Muscle layer of duodenum (tissue), 2 donors: ENCODE measurements around the gene GPR162.

Experiments used
- H3K27ac ChIP-seq: one replicate; pipeline ENCODE4 v1.7.0; 2013; ENCODE audit warnings: mild to moderate bottlenecking, low read length
- H3K27me3 ChIP-seq: one replicate; pipeline ENCODE4 v1.7.0; 2013; ENCODE audit warnings: low read depth, mild to moderate bottlenecking, control low read depth, low read length
- H3K36me3 ChIP-seq, 2 donors: one replicate each; pipeline ENCODE4 v1.7.0; 2013; ENCODE audit warnings: low read length in 2 of 2, control low read depth in 1 of 2, mild to moderate bottlenecking in 1 of 2; ENCODE audit not compliant: insufficient read depth in 2 of 2, control insufficient read depth in 1 of 2
- H3K4me1 ChIP-seq, 2 donors: one replicate each; pipeline ENCODE4 v1.7.0; 2013; ENCODE audit warnings: low read length in 2 of 2, mild to moderate bottlenecking in 2 of 2, control low read depth in 1 of 2, moderate library complexity in 1 of 2; ENCODE audit not compliant: insufficient read depth in 2 of 2, control insufficient read depth in 1 of 2
- H3K4me3 ChIP-seq, 2 donors: one replicate each; pipeline ENCODE4 v1.7.0; 2013; ENCODE audit warnings: low read length in 2 of 2, low read depth in 1 of 2, mild to moderate bottlenecking in 1 of 2
- H3K9me3 ChIP-seq, 2 donors: one replicate each; pipeline ENCODE4 v1.7.0; 2013; ENCODE audit warnings: low read length in 2 of 2, control low read depth in 1 of 2, mild to moderate bottlenecking in 1 of 2; ENCODE audit not compliant: control insufficient read depth in 1 of 2
- donor health status: healthy.

GPR162 gene

DNA sequence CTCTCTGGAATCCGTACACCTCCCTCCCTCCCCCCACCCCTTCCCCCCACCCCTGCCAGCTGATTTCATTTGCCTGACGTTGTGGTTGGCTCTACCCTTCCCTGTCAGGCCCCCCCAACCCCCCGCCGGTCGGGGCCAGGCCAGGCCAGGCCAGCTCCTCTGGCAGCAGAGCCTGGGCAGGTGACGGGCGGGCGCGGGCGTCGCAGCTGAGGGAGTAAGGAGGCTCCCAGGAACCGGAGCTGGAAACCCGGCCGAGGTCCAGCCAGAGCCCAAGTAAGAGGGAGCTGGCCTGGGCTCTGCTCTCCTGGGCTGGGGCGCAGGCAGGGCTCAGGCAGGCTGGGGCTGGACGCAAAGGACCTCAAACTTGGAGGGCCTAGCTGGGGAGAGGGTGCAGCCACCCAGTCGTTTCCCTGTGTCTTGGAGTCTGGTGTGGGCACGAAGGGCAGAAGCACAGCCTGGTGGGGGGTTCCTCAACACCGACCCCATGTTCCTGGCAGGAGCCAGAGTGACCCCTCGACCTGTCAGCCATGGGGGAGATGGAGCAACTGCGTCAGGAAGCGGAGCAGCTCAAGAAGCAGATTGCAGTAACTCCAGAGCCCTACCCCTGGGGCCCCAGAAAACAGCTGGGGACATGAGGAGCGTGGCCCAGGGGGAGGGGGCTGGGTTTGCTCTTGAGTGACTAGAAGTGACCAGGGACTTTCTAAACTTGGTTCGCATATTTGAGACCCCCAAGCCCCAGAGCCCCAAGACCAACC lies 19.3 kb downstream of the GPR162 start, which contains the start of gene GNB3:
TSS of gene GNB3 (plus strand) at position 165 of the 755 bp plus-strand sequence. CDS start at position 528, 363 bp downstream.
- peaks cover 2 to 53% of the 10 kb centered on the region in 2 donors for H3K36me3 ChIP-seq
- H3K27ac ChIP-seq: no peak within 1 kb of the TSS

DNA sequence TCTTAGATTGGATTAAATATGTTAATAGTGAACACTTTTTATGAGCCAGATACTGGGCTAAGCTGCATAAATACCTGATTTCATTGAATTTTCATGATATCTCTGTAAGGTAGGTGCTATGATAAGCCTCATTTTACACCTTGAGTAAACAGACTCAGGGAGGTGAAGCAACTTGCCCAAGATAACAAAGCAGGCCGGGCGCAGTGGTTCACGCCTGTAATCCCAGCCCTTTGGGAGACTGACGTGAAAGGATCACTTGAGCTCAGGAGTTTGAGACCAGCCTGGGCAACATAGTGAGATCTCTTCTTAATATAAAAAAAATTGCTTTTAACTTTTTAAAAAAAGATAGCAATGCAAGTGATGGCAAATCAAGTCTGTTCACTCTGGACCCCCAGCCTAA lies 20.5 kb downstream of the GPR162 start:
- Histone ChIP-seq H3K36me3 (peaks cover 9 to 62% of the 10 kb centered on the region in 2 donors), H3K27me3 (no peaks in the 10 kb centered on the region), H3K27ac (no peak overlapping the region), H3K4me1 (peaks cover 0 to 3% of the 10 kb centered on the region in 2 donors), H3K4me3 (no peak overlapping the region), H3K9me3 (no peaks in the 10 kb centered on the region)

More for the DNA sequence above, 19.3 kb downstream of the GPR162 start, which contains the start of gene GNB3:
- H3K4me1 ChIP-seq: peaks cover 0 to 3% of the 10 kb centered on the region in 2 donors
- no peaks in the 10 kb centered on the region for H3K9me3 ChIP-seq
- no peak within 1 kb of the TSS for H3K4me3 ChIP-seq
- H3K27me3 ChIP-seq: no peaks in the 10 kb centered on the region

DNA sequence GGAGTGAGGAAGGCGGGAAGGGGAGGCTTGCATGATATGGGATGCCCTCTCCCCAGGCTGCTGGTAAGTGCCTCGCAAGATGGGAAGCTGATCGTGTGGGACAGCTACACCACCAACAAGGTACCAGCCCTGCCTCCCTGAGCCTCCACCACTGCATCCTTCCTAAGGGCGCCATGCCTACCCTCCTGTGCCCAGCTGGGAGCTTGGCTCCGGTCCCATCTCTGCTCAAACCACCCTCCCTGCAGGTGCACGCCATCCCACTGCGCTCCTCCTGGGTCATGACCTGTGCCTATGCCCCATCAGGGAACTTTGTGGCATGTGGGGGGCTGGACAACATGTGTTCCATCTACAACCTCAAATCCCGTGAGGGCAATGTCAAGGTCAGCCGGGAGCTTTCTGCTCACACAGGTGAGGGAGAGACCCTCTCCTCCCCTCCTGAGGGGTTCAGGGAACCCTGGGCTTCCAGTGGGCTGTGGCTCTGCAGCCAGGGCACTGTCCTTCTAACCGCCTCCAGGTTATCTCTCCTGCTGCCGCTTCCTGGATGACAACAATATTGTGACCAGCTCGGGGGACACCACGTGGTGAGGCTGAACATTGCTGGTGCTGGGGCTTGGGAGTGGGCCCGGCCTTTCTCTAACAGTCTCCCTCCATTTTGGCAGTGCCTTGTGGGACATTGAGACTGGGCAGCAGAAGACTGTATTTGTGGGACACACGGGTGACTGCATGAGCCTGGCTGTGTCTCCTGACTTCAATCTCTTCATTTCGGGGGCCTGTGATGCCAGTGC lies 21.7 kb downstream of the GPR162 start:
- Histone ChIP-seq H3K4me1 (peaks cover 0 to 3% of the 10 kb centered on the region in 2 donors), H3K4me3 (no peak overlapping the region), H3K9me3 (no peaks in the 10 kb centered on the region), H3K27me3 (no peaks in the 10 kb centered on the region), H3K36me3 (peaks cover 9 to 57% of the 10 kb centered on the region in 2 donors), H3K27ac (no peak overlapping the region)

DNA sequence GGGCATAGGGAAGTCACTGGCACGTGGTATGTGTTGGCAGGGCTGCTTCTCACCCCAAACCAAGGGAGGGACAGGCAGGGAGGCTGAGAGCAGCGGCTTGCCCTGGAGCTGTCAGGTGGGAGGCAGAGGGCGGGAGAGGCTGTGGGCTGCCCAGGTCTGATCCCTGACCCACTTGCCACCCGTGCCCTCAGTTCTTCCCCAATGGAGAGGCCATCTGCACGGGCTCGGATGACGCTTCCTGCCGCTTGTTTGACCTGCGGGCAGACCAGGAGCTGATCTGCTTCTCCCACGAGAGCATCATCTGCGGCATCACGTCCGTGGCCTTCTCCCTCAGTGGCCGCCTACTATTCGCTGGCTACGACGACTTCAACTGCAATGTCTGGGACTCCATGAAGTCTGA lies 23.8 kb downstream of the GPR162 start:
- peaks cover 9 to 50% of the 10 kb centered on the region in 2 donors for H3K36me3 ChIP-seq
- H3K27me3 ChIP-seq: no peaks in the 10 kb centered on the region
- no peak overlapping the region for H3K27ac ChIP-seq
- no peaks in the 10 kb centered on the region for H3K9me3 ChIP-seq
- no peak overlapping the region for H3K4me3 ChIP-seq
- no peaks in the 10 kb centered on the region for H3K4me1 ChIP-seq

DNA sequence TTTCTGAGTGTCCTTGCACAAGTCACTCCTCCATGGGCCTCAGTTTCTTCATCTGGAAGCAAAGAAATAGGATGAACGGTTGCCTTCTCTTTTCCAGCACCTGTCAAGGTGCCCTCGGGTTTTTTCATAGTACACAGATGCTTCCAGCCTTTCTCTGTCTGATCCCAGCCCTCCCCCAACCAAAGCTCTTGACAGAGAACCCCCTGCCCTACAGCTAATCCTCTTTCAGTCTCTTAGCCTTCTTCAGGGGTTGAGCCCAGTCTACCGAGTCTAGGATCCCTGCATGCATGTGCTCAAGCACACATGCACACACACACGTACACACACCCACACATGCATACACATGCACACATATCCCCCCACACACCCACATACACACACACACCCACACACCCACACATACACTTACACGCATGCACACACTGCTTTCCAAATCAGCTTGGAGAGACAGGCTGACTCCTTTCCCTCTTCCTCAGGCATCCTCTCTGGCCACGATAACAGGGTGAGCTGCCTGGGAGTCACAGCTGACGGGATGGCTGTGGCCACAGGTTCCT lies 24.8 kb downstream of the GPR162 start:
- Histone ChIP-seq H3K27me3 (no peaks in the 10 kb centered on the region), H3K36me3 (peaks cover 9 to 50% of the 10 kb centered on the region in 2 donors), H3K4me1 (peaks cover 6 to 7% of the 10 kb centered on the region in 2 donors), H3K4me3 (no peak overlapping the region), H3K9me3 (no peaks in the 10 kb centered on the region), H3K27ac (no peak overlapping the region)

DNA sequence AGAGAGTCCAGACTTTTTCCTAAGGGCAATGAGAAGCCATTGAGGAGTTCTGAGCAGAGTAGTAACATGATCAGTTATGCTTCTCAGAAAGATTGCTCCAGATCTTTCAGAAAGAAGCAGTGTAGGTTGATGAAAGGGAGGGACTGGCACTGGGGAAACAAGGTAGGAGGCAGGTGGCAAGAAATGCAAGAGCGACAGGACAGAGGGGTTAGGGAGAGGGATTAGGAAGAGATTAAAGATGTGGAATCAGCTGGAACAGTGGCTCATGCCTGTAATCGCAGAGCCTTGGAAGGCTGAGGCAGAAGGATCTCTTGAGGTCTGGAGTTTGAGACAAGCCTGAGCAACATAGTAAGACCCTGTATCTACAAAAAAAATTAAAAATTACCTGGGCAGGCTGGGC lies 26.1 kb downstream of the GPR162 start:
- H3K36me3 ChIP-seq: peaks cover 9 to 50% of the 10 kb centered on the region in 2 donors
- H3K4me3 ChIP-seq: no peak overlapping the region

DNA sequence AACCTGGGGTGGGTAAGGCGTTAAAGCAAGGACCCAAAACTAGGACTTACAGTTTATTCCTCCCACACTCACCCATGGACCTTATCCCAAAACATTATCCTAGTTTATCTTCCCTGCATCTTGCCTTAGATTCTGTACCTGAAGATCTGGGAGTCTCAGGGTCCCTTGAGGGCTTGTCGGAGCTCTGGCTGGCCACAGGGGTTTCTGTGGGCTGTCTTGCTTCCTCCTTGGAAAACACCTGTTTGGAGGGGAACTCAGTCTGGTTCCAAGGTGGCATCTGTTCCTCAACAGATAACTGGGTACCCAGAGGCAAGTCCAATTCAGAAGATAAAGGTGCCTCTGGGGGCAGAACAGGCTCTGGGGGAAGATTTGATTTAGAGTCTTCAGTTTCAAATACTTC lies 27.8 kb downstream of the GPR162 start:
- Histone ChIP-seq H3K27ac (no peak overlapping the region), H3K27me3 (no peaks in the 10 kb centered on the region), H3K4me1 (peaks cover 14 to 22% of the 10 kb centered on the region in 2 donors), H3K4me3 (no peak overlapping the region), H3K36me3 (peaks cover 9 to 48% of the 10 kb centered on the region in 2 donors), H3K9me3 (no peaks in the 10 kb centered on the region)

More for the DNA sequence above, 26.1 kb downstream of the GPR162 start:
- Histone ChIP-seq H3K9me3 (no peaks in the 10 kb centered on the region), H3K27ac (no peak overlapping the region), H3K27me3 (no peaks in the 10 kb centered on the region), H3K4me1 (peaks cover 6 to 7% of the 10 kb centered on the region in 2 donors)

DNA sequence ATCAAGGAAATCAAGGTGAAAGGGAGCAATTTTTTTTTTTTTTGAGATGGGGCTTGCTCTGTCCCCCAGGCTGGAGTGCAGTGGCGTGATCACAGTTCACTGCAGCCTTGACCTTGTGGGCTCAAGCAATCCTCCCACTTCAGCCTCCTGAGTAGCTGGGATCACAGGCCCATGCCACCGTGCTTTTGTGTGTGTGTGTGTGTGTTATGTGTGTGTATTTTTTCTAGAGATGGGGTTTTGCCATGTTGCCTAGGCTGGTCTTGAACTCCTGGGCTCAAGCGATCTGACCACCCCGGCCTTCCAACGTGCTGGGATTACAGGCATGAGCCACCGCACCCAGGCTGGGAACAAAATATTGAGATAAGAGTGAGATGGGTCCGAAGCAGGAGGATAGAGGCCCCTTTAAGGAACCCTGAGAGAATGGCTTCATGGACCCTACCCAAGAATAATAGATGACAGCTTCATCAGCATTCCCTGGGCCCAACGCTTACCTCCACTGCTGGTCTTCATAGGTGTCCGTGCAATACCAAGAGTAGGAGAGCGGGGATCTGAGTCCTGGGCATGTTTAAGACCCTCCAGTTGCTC lies 28.4 kb downstream of the GPR162 start:
- peak overlapping the region; percentile 5 for H3K27ac ChIP-seq
- peaks cover 9 to 41% of the 10 kb centered on the region in 2 donors for H3K36me3 ChIP-seq
- H3K9me3 ChIP-seq: no peaks in the 10 kb centered on the region
- peak overlapping the region in 1 of 2 donors; percentile 89 for H3K4me3 ChIP-seq
- no peaks in the 10 kb centered on the region for H3K27me3 ChIP-seq
- H3K4me1 ChIP-seq: peaks cover 14 to 22% of the 10 kb centered on the region in 2 donors

DNA sequence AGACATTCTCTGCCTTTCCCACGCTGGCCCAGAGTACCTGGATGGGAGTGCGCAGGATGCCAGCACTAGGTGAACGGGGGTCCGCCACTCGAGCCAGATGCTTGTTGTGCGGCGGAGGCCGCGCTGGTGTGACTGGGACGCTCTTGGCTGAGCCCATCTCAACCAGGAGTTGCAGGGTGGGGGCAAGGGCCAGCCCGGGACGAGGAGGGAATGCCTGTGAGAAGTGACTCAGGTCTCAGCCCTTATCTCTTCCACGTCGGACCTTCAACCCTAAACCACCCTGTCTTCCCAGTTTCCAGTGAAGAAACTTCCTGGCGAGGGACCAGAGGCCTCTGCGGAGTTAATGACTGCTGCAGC lies 29.2 kb downstream of the GPR162 start:
- Histone ChIP-seq H3K4me3 (peak overlapping the region; percentile 89 to 91), H3K4me1 (peaks cover 14 to 22% of the 10 kb centered on the region in 2 donors), H3K36me3 (peaks cover 10 to 38% of the 10 kb centered on the region in 2 donors), H3K27ac (peak overlapping the region; percentile 99), H3K27me3 (no peaks in the 10 kb centered on the region), H3K9me3 (no peaks in the 10 kb centered on the region)

DNA sequence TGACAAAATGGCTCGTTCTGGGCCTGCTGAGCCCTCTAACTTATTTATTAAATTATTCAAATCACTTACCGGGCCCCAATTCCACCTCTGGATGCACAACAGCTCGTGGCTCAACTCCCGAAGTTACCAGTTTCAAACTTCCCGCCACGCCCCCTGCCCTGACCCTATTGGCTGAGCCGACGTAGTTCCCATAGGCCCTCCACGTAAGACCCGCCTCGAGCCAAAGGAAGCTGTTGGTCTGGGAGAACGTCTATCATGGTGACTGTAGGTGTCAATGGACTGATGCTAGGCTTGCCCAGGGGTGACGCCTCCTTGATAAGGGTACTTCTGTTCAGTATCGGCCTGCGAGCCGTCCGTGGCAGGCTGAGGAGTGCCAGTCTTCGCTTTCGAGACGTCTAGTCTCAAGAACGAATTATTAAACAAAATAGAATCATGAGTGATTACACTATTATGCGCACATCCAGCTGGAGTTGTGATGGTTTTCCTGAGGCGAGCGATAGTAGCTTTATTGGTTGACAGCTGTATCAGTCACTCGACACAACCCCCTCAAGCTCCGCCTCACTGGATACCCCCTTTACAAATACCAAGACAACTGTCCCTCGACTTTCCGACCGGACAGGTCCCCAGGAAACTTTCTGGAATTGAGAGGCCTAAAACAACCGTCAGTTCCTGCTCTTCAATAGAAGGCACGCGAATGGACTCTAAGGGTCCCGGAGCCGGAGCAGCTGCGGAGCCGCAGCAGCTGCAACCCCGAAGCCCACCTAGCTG lies 29.7 kb downstream of the GPR162 start, which contains the start of gene CDCA3:
TSS of gene CDCA3 (minus strand) at position 134 of the 768 bp plus-strand sequence. CDS start 334 bp downstream, outside the sequence.
- Histone ChIP-seq H3K4me3 (peak within 1 kb of the TSS; percentile 89 to 91), H3K36me3 (peaks cover 10 to 38% of the 10 kb centered on the region in 2 donors), H3K9me3 (no peaks in the 10 kb centered on the region), H3K4me1 (peaks cover 14 to 22% of the 10 kb centered on the region in 2 donors), H3K27ac (peak within 1 kb of the TSS; percentile 99), H3K27me3 (no peaks in the 10 kb centered on the region)
